CD14-positive monocyte (primary cell): ENCODE results near the gene MRPS23. TPM values are rescaled to one million over a fixed set of nuclear protein-coding genes. Genes with fewer than 3 reads are reported as not detected.
A peak's percentile ranks its signal among the peaks of the same experiment; 100 is the strongest.

Experiments used
- DNase-seq, 3 donors: peaks; one replicate each; pipeline ENCODE4 v3.0.0-alpha.2; 2011 to 2022
- H2AFZ ChIP-seq: 2 replicates; pipeline ENCODE4 v1.6.0; 2012; ENCODE audit warnings: mild to moderate bottlenecking, low read depth, low read length, inconsistent platforms; ENCODE audit not compliant: insufficient read depth, poor library complexity, severe bottlenecking
- H3K27ac ChIP-seq, 2 donors: 1 replicate in 1 of 2; 2 replicates in 1 of 2; pipeline ENCODE4 v1.5.1; 2012 to 2013; ENCODE audit warnings: low read length in 2 of 2, control low read depth in 1 of 2, inconsistent platforms in 1 of 2, low read depth in 1 of 2, mild to moderate bottlenecking in 1 of 2
- H3K27me3 ChIP-seq, 2 donors: one replicate each; pipeline versions ENCODE4 v1.6.0 to v1.6.1; 2011 to 2013; ENCODE audit warnings: low read length in 2 of 2; ENCODE audit not compliant: control insufficient read depth in 2 of 2, insufficient read depth in 2 of 2
- H3K36me3 ChIP-seq, 2 donors: replicated peaks in 1 of 2; 1 replicate in 1 of 2; 2 replicates in 1 of 2; pipeline versions ENCODE4 v1.5.1 to v1.6.1; 2012 to 2013; ENCODE audit warnings: low read length in 2 of 2, control low read depth in 1 of 2, inconsistent platforms in 1 of 2, mild to moderate bottlenecking in 1 of 2; ENCODE audit not compliant: insufficient read depth in 2 of 2, control insufficient read depth in 1 of 2
- H3K4me1 ChIP-seq, 2 donors: 1 replicate in 1 of 2; 2 replicates in 1 of 2; pipeline versions ENCODE4 v1.5.1 to v1.6.1; 2012 to 2013; ENCODE audit warnings: low read length in 2 of 2, control low read depth in 1 of 2, inconsistent platforms in 1 of 2, mild to moderate bottlenecking in 1 of 2, moderate library complexity in 1 of 2; ENCODE audit not compliant: insufficient read depth in 2 of 2, control insufficient read depth in 1 of 2
- H3K4me2 ChIP-seq: replicated peaks from 2 replicates; pipeline ENCODE3; 2012; ENCODE audit warnings: low read length, moderate library complexity, mild to moderate bottlenecking; ENCODE audit not compliant: poor library complexity, severe bottlenecking; ENCODE audit errors: extremely low read depth
- H3K4me3 ChIP-seq, 3 experiments: fragments of 200-600 bp in 1 of 3; sonication (generic) in 1 of 3; replicated peaks in 1 of 3; 1 replicate in 2 of 3; 2 replicates in 1 of 3; pipeline ENCODE4 v1.5.1; 2011 to 2013; ENCODE audit warnings: low read length in 3 of 3, mild to moderate bottlenecking in 3 of 3, control low read depth in 2 of 3, low read depth in 2 of 3, inconsistent platforms in 1 of 3, moderate library complexity in 1 of 3
- H3K79me2 ChIP-seq: 2 replicates; pipeline ENCODE4 v1.6.0; 2012; ENCODE audit warnings: mild to moderate bottlenecking, control low read depth, inconsistent platforms, low read length, moderate library complexity; ENCODE audit not compliant: insufficient read depth
- H3K9ac ChIP-seq: 2 replicates; pipeline ENCODE4 v1.6.0; 2017; ENCODE audit warnings: low read length, mild to moderate bottlenecking; ENCODE audit not compliant: insufficient read depth, poor library complexity, severe bottlenecking
- H3K9me3 ChIP-seq, 2 donors: replicated peaks in 1 of 2; 1 replicate in 1 of 2; 2 replicates in 1 of 2; pipeline versions ENCODE4 v1.5.1 to v1.6.1; 2012 to 2013; ENCODE audit warnings: low read length in 2 of 2, control low read depth in 1 of 2; ENCODE audit not compliant: control insufficient read depth in 1 of 2, insufficient read depth in 1 of 2
- H4K20me1 ChIP-seq: 2 replicates; pipeline ENCODE4 v1.6.0; 2012; ENCODE audit warnings: mild to moderate bottlenecking, low read length, control low read depth, moderate library complexity; ENCODE audit not compliant: insufficient read depth
- H3K27ac Mint-ChIP-seq, 7 donors: one replicate each; pipeline ENCODE4 v1.8.0; 2020; ENCODE audit warnings: mild to moderate bottlenecking in 7 of 7, mixed read lengths in 7 of 7, moderate library complexity in 6 of 7, inconsistent platforms in 2 of 7
- H3K27me3 Mint-ChIP-seq, 3 donors: one replicate each; pipeline ENCODE4 v1.8.0; 2021 to 2022; ENCODE audit warnings: low read depth in 3 of 3, mild to moderate bottlenecking in 3 of 3, mixed read lengths in 3 of 3, moderate library complexity in 3 of 3, inconsistent platforms in 1 of 3
- H3K36me3 Mint-ChIP-seq, 2 donors: one replicate each; pipeline ENCODE4 v1.8.0; 2020; ENCODE audit warnings: mixed read lengths in 2 of 2, inconsistent platforms in 1 of 2, mild to moderate bottlenecking in 1 of 2
- H3K4me1 Mint-ChIP-seq: one replicate; pipeline ENCODE4 v1.8.0; 2020; ENCODE audit warnings: mild to moderate bottlenecking, mixed read lengths
- H3K4me3 Mint-ChIP-seq, 2 donors: one replicate each; pipeline ENCODE4 v1.8.0; 2020; ENCODE audit warnings: mild to moderate bottlenecking in 2 of 2, mixed read lengths in 2 of 2, moderate library complexity in 1 of 2
- H3K9me3 Mint-ChIP-seq, 7 donors: one replicate each; pipeline ENCODE4 v1.8.0; 2020 to 2022; ENCODE audit warnings: mixed read lengths in 7 of 7, mild to moderate bottlenecking in 6 of 7, moderate library complexity in 6 of 7, inconsistent platforms in 2 of 7
- CTCF ChIP-seq: fragments of 200-600 bp; IDR thresholded peaks from one replicate; pipeline ENCODE4 v1.8.0; 2022; ENCODE audit warnings: antibody characterized with exemption, mild to moderate bottlenecking
- WGBS: methylation state at CpG from one replicate; pipeline ENCODE4 v1.1.5; 2013; ENCODE audit warnings: missing lambda C conversion rate; ENCODE audit not compliant: insufficient coverage; 5-methylcytosine and 5-hydroxymethylcytosine counted together
- intact Hi-C, 2 donors: fragments of 100-400 bp; cut with micrococcal nuclease; formaldehyde crosslinking; loops; one replicate each; pipeline versions ENCODE4 v1.15.0 to v1.15.1; 2023
- polyA plus RNA-seq, 3 donors: library from polyadenylated mRNA; depleted of rRNA in 1 of 3; unstranded in 2 of 3; stranded (reverse) in 1 of 3; fragments of 300-500 nt in 2 of 3; fragments of >200 nt in 1 of 3; fragmentation: Illumina TruSeq in 2 of 3; gene quantifications; 1 replicate in 2 of 3; 2 replicates in 1 of 3; pipeline ENCODE4 v1.2.3, GENCODE V29; 2012 to 2021

MRPS23 gene
- polyA plus RNA-seq, 3 donors: 14.5 to 40.6 (median 32.7) TPM

GRCh38 chr17:57872536-57872935, 22.7 kb upstream of the MRPS23 start:
- no peak for DNase-seq
- WGBS: 0% methylated on average over 10 of the region's 14 CpGs
- H3K4me1 ChIP-seq: peaks cover 55 to 60% of the 10 kb centered on the region in 2 donors
- intact Hi-C loops: loop anchor here in 1 of 2 donors (5.0 kb wide), 1 partner anchor 55 kb away; no protein-coding TSS in a partner anchor
- H3K4me2 ChIP-seq: peak overlapping the region; percentile 32
- H3K27me3 ChIP-seq: no peaks in the 10 kb centered on the region
- H3K4me3 ChIP-seq: peak overlapping the region in 1 of 3 experiments; percentile 16
- peaks cover 40 to 61% of the 10 kb centered on the region in 2 donors for H3K36me3 Mint-ChIP-seq
- H3K9me3 Mint-ChIP-seq: peaks cover 0 to 3% (median 0%) of the 10 kb centered on the region in 7 donors
- no peaks in the 10 kb centered on the region for H3K9me3 ChIP-seq
- H3K9ac ChIP-seq: no peak overlapping the region
- TF ChIP-seq CTCF: no peak
- peaks cover 58% of the 10 kb centered on the region for H3K4me1 Mint-ChIP-seq
- H2AFZ ChIP-seq: no peak overlapping the region
- H3K27me3 Mint-ChIP-seq: peaks cover 12 to 14% (median 13%) of the 10 kb centered on the region in 3 donors
- H3K79me2 ChIP-seq: no peaks in the 10 kb centered on the region
- peaks cover 7 to 47% of the 10 kb centered on the region in 2 donors for H3K36me3 ChIP-seq
- peaks cover 17% of the 10 kb centered on the region for H4K20me1 ChIP-seq
- H3K4me3 Mint-ChIP-seq: peak overlapping the region; percentile 34 to 70
- no peak overlapping the region for H3K27ac ChIP-seq
- H3K27ac Mint-ChIP-seq: no peak overlapping the region

- no peak overlapping the region for H3K9ac ChIP-seq
- peaks cover 4 to 40% of the 10 kb centered on the region in 2 donors for H3K36me3 ChIP-seq
- peaks cover 39 to 59% of the 10 kb centered on the region in 2 donors for H3K36me3 Mint-ChIP-seq
- H3K4me1 Mint-ChIP-seq: peaks cover 64% of the 10 kb centered on the region
- H3K4me3 ChIP-seq: no peak overlapping the region
- H3K9me3 ChIP-seq: no peaks in the 10 kb centered on the region
- no peak for TF ChIP-seq CTCF
- peaks cover 12 to 16% (median 13%) of the 10 kb centered on the region in 3 donors for H3K27me3 Mint-ChIP-seq
- H3K27ac ChIP-seq: no peak overlapping the region
- DNase-seq: no peak
- intact Hi-C loops: loop anchor here in 1 of 2 donors (5.0 kb wide), 1 partner anchor 55 kb away; no protein-coding TSS in a partner anchor
- H2AFZ ChIP-seq: no peak overlapping the region
- H4K20me1 ChIP-seq: peaks cover 17% of the 10 kb centered on the region
- no peak overlapping the region for H3K4me3 Mint-ChIP-seq
- no peak overlapping the region for H3K4me2 ChIP-seq
- peaks cover 0 to 3% (median 0%) of the 10 kb centered on the region in 7 donors for H3K9me3 Mint-ChIP-seq
- peaks cover 61 to 67% of the 10 kb centered on the region in 2 donors for H3K4me1 ChIP-seq
- no peaks in the 10 kb centered on the region for H3K79me2 ChIP-seq
- H3K27me3 ChIP-seq: no peaks in the 10 kb centered on the region
- 88% methylated on average over 7 of the region's 8 CpGs for WGBS
- H3K27ac Mint-ChIP-seq: peak overlapping the region in 1 of 7 donors; percentile 35
Observed at GRCh38 chr17:57871863-57872262, 22.0 kb upstream of the MRPS23 start.
